Epithelial cell of esophagus (primary cell): Measurements from ENCODE around the gene MAPK14.
"Not testable (repeated sequence)": the region's sequence is repeated elsewhere in the genome, so short reads cannot be mapped to it uniquely, and the experiment has no call there.

Experiments
- DNase-seq: peaks from one replicate; pipeline ENCODE4 v3.0.0; 2010; ENCODE audit warnings: low read depth
- H3K4me3 ChIP-seq: 2 replicates; pipeline ENCODE4 v1.5.1; 2011; ENCODE audit warnings: mild to moderate bottlenecking, low read length, control low read depth
- TF ChIP-seq, protein P1 (sequence below): IDR thresholded peaks from 2 replicates; pipeline ENCODE4 v1.5.1; 2011; ENCODE audit warnings: low read depth, mild to moderate bottlenecking, low read length, control low read depth, inconsistent platforms; ENCODE audit not compliant: insufficient read depth; ENCODE audit errors: missing control alignments

Gene MAPK14

GRCh38 chr6:36073587-36073986 lies 46.0 kb downstream of the MAPK14 start:
- no peak for DNase-seq
- TF ChIP-seq, protein P1, sequence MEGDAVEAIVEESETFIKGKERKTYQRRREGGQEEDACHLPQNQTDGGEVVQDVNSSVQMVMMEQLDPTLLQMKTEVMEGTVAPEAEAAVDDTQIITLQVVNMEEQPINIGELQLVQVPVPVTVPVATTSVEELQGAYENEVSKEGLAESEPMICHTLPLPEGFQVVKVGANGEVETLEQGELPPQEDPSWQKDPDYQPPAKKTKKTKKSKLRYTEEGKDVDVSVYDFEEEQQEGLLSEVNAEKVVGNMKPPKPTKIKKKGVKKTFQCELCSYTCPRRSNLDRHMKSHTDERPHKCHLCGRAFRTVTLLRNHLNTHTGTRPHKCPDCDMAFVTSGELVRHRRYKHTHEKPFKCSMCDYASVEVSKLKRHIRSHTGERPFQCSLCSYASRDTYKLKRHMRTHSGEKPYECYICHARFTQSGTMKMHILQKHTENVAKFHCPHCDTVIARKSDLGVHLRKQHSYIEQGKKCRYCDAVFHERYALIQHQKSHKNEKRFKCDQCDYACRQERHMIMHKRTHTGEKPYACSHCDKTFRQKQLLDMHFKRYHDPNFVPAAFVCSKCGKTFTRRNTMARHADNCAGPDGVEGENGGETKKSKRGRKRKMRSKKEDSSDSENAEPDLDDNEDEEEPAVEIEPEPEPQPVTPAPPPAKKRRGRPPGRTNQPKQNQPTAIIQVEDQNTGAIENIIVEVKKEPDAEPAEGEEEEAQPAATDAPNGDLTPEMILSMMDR: no peak
- H3K4me3 ChIP-seq: no peak overlapping the region

GRCh38 chr6:36075656-36076055 lies 48.0 kb downstream of the MAPK14 start:
- TF ChIP-seq, protein P1: peak; percentile 54
- H3K4me3 ChIP-seq: no peak overlapping the region
- DNase-seq: peak; percentile 54

DNA sequence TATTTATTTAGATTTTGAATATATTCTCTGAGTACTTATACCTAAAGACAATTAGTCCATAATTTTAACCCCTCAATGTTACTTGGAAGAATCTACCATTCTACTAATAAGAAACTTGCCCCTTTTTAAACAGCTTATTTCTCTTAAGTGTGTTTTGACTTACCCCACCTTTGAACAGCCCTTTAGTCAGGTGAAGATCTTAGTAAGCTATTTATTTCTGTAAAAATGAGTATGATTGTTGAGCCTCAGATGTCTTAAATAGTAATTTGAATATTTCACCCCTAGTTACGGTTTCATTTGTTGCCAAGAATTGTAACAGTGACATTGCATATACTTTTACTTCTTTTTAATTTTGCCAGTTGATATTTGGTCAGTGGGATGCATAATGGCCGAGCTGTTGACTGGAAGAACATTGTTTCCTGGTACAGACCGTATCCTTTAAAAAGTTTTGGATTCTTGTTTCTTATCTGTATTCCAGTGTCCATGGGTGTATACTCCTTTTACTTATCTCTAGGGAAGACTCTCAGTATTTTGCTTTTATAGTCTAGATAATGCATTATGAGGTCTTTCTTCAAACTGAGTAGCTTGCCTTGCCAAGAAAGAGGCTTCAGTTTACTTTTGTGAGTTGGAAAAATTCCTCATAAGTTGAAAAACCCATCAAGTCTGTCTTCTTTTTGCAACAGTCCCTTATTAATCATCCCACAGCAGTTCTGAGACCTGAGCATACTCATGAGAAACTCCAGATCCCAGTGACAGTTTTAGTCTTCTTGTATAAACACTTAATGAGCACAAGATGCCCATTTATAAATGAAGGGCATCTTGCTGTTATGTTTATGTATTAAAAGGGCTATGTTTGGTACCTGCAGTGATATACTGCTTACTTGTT lies 48.8 kb downstream of the MAPK14 start:
- TF ChIP-seq, protein P1: no peak
- no peak for DNase-seq

GRCh38 chr6:36078159-36078558 lies 50.6 kb downstream of the MAPK14 start:
- DNase-seq: no peak
- TF ChIP-seq, protein P1: no peak
- no peak overlapping the region for H3K4me3 ChIP-seq

More for the DNA sequence above, 48.8 kb downstream of the MAPK14 start:
- no peak overlapping the region for H3K4me3 ChIP-seq

GRCh38 chr6:36079601-36080000 lies 52.0 kb downstream of the MAPK14 start:
- DNase-seq: no peak
- H3K4me3 ChIP-seq: no peak overlapping the region
- TF ChIP-seq, protein P1: no peak

DNA sequence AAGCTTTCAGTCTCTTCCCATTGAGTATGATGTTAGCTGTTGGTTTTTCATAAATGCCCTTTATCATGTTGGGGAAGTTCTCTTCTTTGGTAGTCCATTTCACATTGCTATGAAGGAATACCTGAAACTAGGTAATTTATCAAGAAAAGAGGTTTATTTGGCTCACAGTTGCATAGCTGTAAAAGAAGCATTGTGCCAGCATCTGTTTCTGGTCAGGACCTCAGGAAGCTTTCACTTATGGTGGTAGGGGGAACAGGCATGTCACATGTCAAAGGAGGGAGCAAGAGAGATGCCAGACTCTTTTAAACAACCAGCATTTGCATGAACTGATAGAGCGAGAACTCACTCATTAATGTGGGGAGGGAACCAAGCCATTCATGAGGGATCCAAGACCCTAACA lies 54.7 kb downstream of the MAPK14 start:
- DNase-seq: no peak
- H3K4me3 ChIP-seq: no peak overlapping the region
- TF ChIP-seq, protein P1: no peak

GRCh38 chr6:36083446-36083845 lies 55.8 kb downstream of the MAPK14 start:
- no peak overlapping the region for H3K4me3 ChIP-seq
- TF ChIP-seq, protein P1: no peak
- DNase-seq: no peak

DNA sequence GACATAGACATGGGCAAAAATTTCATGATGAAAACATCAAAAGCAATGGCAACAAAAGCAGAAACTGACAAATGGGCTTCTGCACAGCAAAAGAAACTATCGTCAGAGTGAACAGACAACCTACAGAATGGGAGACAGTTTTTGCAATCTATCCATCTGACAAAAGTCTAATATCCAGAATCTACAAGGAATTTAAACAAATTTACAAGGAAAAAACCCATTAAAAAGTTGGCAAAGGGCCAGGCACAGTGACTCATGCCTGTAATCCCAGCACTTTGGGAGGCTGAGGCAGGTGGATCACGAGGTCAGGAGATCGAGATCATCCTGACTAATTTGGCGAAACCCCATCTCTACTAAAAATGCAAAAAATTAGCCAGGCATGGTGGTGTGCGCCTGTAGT lies 60.6 kb downstream of the MAPK14 start:
- H3K4me3 ChIP-seq, DNase-seq: not testable (repeated sequence)
